NCI-H128 (cell line): ENCODE measurements around the gene SETBP1.
"Not testable (repeated sequence)": the region's sequence is repeated elsewhere in the genome, so short reads cannot be mapped to it uniquely, and the experiment has no call there.

ENCODE experiments used
- DNase-seq: peaks from one replicate; lab custom pipeline; 2025; ENCODE audit not compliant: unreplicated experiment; lab: John Stamatoyannopoulos, UW

The SETBP1 gene

DNA sequence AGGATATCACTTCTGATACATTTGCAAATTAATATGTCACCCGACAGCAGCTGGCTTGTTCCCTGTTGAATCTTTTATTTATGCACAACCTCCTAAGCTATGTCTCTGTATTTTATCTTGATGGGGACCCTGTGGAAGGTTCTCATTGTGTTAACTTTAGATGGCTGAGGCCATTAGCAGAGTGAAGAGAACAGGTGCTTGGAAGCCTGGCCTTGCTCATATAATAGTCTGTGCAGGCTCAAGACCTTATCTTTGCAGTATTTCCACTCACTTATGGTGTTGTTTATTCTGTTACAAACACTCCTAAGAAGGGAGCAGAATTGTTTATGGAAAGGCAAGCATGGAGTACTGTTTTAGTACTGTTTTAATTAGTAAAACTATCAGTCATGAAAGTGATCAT is 107.6 kb downstream of the SETBP1 start:
- DNase-seq = no peak

DNA sequence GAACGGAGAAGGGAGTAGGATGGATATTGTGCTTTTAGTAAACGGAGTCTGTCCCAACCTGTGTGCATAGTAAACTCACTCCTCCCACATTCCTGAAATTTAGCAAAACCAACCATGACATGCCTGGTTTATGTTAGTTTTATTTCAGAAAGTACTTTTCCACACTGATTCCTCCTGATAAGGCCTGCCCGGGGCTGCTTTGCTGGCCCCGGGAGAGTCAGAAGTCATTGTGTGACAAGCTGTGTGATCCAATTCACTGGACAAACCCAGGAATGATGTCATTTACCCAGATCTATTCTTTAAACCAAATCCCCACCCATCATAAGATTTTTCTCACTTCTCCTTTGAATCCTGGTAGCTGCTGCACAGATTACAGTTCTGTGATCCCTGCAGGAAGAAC is 109.0 kb downstream of the SETBP1 start:
- no peak for DNase-seq

DNA sequence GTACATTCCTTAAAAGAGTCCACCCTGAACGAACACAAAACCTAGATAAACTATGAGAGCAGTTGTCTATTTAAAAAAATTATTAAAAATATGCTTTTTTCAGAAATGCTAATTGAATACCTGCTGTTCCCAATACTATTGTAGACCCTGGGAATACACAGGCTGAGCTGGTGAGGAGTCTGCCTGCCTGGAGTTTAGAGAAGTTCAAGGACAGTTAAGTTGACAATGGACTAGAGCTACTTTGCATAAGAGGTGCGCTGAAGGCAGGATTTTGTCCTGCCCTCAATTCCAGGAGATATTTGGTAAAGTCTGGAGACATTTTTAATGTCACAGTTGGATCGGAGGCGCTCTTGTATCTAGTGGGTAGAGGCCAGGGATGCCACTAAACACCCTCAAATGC is 110.2 kb downstream of the SETBP1 start:
- DNase-seq = no peak

DNA sequence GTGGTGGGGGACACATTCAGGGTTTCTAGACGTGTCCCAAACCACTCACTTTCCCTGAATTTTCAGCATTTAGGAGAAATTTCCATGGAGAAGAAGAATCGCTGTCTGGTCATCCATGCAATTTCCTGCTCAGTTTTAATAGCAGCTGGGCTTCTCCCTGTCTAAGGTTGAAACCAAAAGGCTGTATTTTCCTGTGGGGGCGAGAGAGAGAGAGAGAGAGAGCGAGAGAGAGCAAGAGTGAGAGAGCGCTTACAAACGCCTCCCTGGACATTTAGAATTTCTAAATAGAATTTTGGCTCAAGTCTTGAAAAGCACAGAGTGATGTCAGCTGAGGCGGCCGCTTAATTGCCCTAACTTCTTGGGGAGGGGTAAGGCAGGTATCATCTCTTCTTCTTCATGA is 110.8 kb downstream of the SETBP1 start:
- no peak for DNase-seq

DNA sequence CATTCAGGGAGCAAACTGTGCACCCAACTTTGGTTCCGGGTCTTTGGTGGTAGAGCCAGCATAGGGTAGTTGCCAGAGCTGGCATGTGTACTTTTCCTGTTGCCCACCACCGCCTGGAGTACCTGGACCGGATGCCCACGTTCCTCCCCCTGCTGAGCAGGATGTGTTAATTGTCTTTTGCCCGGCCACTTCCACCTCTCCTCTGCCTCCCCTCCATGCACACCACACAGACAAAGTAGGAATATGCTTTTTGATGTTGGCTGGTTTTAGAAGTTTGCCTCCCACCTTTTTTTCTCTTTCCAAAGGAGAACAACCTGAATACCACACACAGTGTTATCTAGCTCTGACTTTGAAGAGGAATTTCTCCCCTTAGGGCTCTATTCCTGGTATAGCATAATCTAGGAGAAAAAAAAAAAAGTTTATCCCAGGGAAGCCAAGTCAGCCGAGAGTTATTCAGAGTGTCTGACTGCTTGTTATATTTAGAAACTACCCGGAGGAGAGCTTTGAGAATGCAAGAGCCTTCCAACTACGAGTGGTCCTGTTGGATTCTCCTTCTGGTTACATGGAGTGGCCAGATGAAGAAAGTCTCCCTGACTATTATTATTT is 111.9 kb downstream of the SETBP1 start:
- no peak for DNase-seq

DNA sequence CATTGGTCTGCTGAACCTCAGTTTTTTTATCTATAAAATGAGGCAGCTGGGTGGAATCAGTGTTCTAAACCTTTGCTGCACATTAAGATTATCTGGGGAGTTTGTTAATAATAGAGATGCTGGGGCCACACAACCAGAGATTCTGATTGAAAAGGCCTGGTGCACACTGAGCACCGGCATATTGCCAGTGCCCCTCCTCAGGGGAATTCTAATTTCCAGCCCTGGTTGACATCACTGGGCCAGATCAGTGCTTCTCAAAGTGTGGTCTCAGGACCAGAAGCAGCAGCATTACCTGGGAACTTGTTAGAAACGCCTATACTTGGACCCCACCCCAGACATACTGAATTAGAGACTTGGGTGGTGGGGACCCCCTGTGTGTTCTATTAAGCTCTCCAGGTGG is 112.5 kb downstream of the SETBP1 start:
- no peak for DNase-seq

DNA sequence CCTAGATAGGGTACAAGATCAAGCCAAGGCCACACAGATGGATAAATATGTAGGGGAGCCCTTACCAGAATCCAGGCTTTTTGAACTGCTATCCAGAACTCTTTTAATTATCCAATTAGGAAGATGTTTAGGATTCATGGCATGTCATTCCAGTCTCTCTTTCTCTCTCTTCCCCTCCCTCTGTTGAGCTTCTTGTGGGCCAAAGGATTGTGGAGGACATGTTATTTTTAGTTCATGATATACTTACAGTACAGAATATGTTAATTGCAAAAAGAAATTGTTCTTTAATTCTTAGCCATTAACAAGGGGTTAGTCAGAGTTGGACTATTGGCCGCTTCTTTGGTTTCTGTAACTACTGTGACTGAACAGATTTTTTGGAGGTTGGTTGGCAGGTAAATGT is 113.0 kb downstream of the SETBP1 start:
- no peak for DNase-seq

DNA sequence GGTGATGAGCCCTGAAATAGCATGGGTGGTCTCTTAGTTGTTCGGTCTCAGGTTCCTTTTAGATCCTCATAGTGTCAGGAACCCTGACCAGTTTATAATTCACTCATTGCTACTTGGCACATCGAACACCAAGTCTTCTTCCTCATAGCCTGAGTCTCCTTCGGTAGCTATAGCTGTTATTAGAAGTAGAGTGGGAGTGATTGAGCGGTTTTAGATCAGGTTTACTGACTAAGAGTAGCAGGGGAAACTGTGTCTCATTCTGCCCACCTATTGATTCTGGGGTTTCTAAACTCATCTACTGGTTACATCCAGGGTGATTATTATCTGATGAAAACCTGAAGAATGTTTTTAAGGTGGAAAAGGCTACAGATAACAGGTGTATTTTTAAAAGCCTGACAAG is 114.6 kb downstream of the SETBP1 start:
- DNase-seq = no peak

DNA sequence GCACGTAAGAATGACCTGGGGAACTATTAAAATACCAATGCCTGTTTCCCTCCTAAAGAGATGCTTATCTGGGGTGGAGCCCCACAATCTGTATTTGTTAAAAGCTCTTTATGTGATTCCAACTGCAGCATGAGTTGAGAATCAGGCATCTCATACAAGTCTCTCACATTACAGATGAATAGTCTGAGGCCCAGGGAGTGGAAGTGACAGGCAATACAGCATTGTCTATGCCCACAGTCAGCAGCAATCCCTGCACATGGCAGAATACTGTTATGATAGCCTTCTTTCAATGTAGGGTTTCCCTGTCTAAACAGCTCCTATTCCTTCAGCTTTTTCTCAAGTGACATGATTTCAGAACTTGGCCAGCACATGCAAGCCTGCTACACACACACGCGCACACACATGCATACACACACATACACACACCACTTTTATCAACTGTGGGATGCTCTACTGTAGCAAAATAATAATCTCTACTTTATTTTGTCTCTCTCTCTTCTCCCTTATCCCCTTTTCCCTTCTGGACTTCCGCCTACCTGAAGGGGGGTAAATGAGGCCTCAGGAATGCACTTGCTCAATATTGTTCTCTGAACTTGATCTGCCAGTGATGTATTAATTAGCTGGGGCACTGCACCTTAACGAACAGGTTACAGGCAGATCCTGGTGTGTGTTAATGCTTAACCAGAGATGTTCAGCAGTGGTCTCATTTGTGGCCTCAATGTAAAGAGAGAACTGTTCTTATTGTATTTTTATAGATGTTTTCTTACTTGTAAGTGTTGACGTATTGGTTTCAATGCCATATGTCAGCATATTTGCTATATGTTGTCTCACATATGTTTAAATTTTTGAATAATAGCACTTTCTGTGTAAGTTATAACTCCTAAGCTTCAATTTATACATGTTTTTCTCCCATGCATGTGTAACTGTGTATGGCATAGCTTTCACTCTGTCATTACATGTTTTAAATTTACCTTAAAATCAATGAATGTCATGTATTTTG is 116.0 kb downstream of the SETBP1 start:
- no peak for DNase-seq

DNA sequence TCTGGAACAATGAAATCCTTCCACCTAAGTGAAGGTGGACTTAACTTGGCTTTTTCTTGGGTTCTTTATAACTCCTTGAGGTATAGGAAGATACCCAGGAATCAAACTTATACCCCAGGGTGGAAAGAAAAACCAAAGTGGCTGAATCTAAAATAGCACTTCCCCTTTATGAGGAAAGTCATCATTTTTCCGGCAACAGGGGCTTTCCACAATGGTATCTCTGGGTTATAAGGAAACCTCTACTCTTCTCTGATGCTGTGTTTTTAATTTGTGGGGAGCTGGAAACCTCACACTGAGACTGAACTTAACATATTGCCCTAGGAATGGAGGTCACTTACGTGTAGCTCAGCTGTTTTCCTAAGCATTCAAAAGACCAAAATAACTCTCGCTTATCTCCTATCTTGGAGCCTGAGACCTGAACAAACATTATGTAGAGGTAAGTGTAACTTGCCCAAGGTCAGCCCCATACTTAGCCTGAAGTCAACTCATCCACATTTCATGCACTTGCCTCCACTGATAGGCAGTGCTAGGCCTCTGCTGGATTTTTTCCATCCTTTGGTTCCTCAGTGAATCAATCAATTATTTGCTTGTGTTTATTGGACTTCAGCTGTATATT is 117.9 kb downstream of the SETBP1 start:
- DNase-seq = no peak

DNA sequence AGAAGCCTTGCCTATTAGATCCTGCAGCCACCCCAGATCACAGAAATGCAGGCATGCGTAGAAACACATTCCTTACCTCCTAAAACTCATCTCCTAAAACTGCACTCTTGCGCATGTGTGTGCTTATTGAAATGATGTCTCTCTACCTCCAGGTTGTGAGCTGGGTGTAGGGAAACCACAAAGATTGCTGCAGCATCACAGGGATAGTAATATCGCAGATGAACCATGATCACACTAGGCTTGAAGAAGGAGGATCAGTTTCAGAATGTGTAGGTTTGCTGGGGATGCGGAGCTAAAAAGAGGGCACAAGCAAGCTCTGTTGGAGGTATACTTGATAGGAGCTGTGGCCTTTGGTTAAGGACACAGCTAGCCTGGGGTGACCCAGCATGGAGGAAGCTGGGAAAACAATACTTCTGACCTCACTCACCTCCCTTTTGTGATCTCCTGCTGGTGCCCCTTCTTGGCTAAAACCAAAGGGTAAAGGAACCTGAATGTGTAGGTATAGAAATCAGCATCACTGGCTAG is 118.8 kb downstream of the SETBP1 start:
- DNase-seq = no peak

DNA sequence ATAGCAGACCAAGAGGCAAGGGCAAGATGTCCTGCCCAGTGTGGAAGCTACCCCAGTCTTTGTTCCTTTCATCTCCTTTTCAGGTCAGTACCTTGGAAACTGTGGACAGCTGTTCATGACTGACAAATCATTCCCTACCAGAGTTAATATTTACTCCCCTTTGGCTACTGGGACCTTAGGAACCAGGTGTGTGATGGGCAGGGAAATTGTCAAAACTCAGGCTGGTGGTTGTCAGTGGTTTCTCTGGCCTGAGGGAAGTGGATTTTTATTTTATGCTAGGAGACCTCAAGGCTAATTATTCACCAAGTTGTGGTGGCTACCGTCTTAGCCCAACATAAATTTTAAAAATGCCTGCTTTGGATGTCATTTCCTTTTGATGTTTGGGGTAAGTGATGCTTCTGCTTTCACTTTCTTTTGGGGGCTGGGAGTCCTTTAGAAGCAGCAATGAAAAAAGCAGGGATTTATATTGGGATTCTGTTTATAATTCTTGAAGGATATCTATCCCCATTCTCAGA is 119.3 kb downstream of the SETBP1 start:
- no peak for DNase-seq

DNA sequence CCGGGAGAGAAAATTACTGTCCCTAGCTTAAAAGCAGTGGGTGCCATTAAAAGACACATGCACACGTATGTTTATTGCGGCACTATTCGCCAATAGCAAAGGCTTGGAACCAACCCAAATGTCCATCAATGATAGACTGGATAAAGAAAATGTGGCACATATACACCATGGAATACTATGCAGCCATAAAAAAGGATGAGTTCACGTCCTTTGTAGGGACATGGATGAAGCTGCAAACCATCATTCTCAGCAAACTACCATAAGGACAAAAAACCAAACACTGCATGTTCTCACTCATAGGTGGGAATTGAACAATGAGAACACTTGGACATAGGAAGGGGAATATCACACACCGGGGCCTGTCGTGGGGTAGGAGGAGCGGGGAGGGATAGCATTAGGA is 120.1 kb downstream of the SETBP1 start:
- not testable (repeated sequence) for DNase-seq

DNA sequence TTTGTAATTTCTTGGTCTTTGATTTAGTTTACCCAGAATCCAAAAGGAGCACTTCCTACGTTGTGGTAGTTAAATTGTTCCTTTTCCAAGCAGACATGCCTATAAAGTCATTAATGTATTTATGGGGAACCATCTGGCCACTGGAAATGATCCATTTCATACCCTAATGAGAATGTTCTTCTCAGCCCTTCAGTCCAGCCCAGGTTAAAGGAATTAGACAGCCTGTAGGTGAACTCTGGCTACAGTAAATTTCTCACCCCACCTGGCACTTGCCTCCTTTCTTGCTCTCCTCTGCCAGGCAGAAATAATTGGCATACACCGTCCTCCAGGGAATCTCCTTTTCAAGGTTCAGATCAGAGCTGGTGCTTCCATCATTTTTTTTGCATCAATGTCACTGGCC is 121.1 kb downstream of the SETBP1 start:
- DNase-seq = no peak

DNA sequence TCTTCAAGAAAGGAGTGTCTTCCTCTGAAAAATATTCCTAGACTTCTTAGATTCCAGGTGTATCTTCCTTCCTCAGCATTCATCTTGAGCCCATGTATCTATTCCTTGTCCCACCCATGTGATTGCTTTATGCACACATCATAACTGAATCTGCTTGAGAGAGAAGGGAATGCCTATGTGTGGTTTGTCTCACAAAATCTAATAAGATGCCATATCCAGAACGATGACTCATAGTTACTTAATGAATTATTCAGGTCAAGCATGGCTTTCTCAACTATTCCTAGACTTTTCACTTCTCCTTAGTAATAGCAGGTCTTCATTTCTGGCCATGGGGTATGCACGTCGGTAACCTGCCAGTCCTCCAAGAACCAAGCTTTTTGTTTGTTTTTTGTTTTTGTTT is 121.8 kb downstream of the SETBP1 start:
- no peak for DNase-seq

DNA sequence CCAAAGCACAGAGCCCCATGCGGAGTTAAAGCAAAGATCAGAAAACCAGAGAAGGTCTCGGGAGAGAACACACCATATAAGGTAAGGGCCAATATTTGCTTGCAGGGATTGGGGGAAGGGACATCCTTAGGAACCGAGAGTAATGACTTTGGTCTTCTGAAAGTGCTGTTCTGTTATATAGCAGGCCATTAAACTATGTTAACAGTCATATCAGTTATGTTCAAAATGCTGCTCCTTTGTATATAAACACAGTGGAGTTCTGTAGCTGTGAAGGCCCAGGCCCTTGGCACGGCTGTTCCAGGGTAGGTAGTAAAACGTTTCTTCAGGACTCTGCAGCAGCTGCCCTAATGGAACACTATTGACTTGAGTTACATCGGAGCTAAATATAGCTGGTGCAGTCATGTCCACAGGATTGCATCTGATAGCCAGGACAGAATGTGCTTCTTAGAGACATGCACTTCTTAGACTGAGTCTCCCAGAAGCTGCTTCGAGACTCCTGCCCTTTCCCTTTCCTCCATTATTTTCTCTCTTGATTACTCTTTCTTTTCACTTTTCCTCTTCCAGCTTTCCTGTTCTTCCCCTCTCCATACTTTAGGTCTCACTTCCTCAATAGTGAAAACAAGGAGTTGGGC is 122.4 kb downstream of the SETBP1 start:
- no peak for DNase-seq

DNA sequence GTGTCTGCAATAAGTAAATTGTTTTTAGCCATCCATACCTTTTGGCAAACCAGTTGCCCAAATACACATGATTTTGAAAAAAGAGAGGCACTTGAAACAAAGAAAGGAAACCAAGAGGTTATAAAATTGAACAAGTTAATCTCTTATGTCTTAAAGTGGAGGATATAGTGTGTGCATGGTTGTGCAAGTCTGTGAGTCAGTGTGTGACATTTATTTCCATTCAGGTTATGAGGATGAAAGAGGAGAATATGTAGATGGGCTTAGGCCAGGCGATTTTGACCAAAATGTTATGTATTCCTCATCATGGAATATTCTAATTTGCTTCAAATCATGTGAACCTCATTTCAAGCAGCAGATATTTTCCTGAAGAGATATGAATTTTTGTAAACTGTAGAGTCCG is 123.3 kb downstream of the SETBP1 start:
- no peak for DNase-seq

DNA sequence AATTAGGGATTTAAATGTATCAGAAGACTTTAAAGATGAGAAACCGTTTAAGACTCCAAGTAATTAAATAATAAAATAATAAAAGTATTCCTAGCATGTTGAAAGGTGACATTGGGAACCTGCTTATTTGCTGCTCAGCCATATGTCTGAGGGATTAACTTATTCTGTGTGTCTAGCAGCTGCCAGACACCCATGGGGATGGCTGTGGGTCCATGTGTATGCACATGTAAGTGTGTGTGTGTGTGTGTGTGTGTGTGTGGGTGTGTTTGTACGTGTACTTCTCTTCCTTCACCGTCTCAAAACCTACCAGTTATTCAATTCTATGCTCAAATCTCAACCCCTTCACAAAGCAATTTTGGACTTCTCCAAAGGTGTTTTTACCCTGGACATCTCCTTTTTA is 124.5 kb downstream of the SETBP1 start:
- DNase-seq = no peak

DNA sequence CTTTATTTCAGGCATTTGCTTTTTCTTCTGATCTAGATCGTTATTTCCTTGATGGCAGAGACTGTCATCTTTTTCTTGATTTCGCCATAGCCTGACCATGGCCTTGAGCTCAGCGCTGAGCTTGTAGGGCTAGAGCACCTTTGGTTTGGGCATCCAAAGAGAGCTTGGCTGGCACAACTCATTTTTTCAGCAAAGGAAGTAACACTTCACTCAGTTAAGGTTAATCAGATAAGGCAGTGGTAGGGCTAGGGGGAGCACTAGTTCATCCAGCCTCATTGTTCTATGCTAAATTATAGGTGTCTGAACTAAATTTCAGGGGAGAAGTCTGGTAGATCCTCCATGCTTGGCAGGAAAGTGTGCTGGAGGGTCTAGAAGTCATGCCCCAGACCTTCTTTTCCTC is 125.0 kb downstream of the SETBP1 start:
- no peak for DNase-seq

DNA sequence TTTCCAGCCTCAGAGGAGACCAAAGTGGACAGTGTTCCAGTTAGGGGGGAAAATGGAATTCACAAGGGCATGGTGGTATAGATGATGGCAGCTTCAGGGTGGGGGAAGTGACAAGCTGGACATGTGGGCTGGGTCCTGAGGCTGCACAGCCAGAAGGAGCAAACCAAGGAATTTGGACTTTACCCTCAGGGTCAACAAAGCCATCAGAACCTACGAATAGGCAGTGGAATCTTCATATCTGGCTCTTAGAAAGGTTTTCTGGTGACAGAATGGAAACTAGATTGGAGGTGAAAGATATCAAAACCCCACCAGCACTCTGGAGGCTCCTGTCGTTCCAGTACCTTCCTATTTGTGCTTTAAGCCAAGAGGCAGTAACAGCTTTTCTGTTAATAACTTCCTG is 127.1 kb downstream of the SETBP1 start:
- no peak for DNase-seq

DNA sequence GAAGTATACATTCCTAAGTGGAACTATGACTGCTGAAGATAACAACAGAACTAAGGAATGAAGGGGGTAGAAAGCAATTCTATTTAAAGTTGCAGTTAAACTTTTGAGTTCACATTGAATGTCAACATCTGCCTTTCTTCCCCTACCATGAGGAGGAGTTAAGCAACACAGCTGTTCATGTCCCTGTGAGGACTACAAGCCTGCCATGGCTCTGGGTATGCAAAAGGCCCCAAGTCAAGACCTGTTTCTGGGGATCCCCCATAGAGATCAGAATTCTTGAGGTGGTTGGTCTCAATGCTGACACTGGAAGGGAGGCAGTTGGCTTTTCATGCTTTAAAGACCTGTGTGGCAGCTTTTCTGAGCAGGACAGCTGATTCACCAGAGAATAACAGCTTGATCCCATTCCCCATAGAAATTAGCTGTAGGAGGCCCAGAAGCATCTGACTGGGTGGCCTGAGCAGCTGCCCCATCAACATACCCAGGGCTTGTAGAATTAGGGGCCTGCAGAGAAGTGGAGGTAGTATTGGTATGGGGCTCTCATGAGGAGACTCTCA is 131.0 kb downstream of the SETBP1 start:
- no peak for DNase-seq
